ENCODE measurements around the gene PCDH8. TPM values are rescaled to one million over a fixed set of nuclear protein-coding genes. Genes with fewer than 3 reads are reported as not detected.

The PCDH8 gene
- total RNA-seq, 1 experiment from 2014 or later, result not detected

DNA sequence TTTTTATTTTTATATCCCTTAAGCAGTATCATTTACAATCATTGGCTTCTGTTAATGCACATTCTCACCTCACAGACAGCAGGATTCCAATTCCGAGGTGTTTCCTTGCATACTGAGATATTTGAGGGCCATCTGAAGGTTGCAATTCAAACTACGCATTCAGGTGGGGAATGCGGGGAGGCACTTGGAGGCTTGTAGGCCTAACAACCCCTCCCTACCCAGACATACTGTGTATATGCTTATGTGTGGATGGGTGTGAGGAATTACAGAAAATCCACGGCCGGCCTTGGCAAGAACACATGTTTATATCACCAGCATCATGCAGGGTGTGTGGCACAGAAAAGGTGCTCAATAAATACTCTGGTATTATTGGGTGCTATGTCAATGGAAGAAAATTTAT lies 43.3 kb upstream of the PCDH8 start:
- TF ChIP-seq, protein P1, sequence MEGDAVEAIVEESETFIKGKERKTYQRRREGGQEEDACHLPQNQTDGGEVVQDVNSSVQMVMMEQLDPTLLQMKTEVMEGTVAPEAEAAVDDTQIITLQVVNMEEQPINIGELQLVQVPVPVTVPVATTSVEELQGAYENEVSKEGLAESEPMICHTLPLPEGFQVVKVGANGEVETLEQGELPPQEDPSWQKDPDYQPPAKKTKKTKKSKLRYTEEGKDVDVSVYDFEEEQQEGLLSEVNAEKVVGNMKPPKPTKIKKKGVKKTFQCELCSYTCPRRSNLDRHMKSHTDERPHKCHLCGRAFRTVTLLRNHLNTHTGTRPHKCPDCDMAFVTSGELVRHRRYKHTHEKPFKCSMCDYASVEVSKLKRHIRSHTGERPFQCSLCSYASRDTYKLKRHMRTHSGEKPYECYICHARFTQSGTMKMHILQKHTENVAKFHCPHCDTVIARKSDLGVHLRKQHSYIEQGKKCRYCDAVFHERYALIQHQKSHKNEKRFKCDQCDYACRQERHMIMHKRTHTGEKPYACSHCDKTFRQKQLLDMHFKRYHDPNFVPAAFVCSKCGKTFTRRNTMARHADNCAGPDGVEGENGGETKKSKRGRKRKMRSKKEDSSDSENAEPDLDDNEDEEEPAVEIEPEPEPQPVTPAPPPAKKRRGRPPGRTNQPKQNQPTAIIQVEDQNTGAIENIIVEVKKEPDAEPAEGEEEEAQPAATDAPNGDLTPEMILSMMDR (IDR thresholded peaks at IDR 0.05; ENCODE audit: unreplicated experiment), result no peak
- CTCF ChIA-PET, result no interaction called here
- Mint-ChIP-seq H3K9me3 (ENCODE audit: low read depth, unreplicated experiment) (no peaks in the 10 kb centered on the region), H3K4me3 (ENCODE audit: low read depth, unreplicated experiment) (no peak overlapping the region), H3K36me3 (ENCODE audit: insufficient read depth, unreplicated experiment) (no peaks in the 10 kb centered on the region), H3K4me1 (ENCODE audit: low read depth, unreplicated experiment) (no peaks in the 10 kb centered on the region), H3K27ac (ENCODE audit: unreplicated experiment) (no peak overlapping the region), H3K27me3 (ENCODE audit: unreplicated experiment) (peaks cover 68% of the 10 kb centered on the region)
- intact Hi-C loops (cut with micrococcal nuclease; ENCODE audit: unreplicated experiment), result no loop called here
- DNase-seq, result no peak
- no TSS peak for BruUV-seq (replicated peaks)

DNA sequence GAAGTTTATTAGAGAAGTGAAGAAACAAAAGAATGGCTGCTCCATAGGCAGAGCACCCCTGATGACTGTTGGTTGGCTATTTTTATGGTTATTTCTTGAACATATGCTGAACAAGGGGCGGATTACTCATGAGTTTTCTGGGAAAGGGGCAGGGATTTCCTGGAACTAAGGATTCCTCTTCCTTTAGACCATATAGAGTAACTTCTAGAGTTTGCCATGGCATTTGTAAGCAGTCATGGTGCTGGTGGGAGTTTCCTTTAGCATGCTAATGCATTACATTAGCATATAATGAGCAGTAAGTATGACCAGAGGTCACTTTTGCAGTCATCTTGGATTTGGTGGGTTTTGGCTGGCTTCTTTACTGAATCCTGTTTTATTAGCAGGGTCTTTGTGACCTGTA lies 38.7 kb upstream of the PCDH8 start:
- no peak overlapping the region for H3K27ac Mint-ChIP-seq (ENCODE audit: unreplicated experiment)
- H3K4me3 Mint-ChIP-seq (ENCODE audit: low read depth, unreplicated experiment), result no peak overlapping the region
- TF ChIP-seq, protein P1 (IDR thresholded peaks at IDR 0.05; ENCODE audit: unreplicated experiment), result no peak
- no peaks in the 10 kb centered on the region for H3K4me1 Mint-ChIP-seq (ENCODE audit: low read depth, unreplicated experiment)
- no peaks in the 10 kb centered on the region for H3K36me3 Mint-ChIP-seq (ENCODE audit: insufficient read depth, unreplicated experiment)
- intact Hi-C loops (cut with micrococcal nuclease; ENCODE audit: unreplicated experiment), result no loop called here
- peaks cover 54% of the 10 kb centered on the region for H3K27me3 Mint-ChIP-seq (ENCODE audit: unreplicated experiment)
- DNase-seq, result no peak
- H3K9me3 Mint-ChIP-seq (ENCODE audit: low read depth, unreplicated experiment), result peaks cover 4% of the 10 kb centered on the region
- CTCF ChIA-PET, result no interaction called here
- no TSS peak for BruUV-seq (replicated peaks)

DNA sequence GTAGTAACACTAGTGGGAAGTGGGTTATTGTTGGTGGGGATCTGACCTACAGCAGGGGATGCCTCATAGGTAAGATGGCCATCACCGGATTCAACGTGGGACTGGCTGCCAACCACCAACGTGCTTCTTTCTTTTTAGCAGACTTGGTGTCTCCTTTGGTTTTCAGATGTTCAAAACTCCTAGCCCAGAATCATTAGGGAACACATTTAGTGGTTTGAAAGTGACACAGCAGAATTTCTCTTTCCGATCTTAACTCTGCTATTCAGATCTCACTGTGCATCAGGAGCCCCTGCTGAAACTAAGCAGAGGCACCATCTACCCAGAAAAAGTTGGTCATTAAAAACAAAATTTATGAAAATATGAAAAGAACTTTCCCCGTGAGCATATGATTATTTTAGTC lies 36.7 kb upstream of the PCDH8 start:
- H3K27ac Mint-ChIP-seq (ENCODE audit: unreplicated experiment), result no peak overlapping the region
- peaks cover 4% of the 10 kb centered on the region for H3K9me3 Mint-ChIP-seq (ENCODE audit: low read depth, unreplicated experiment)
- TF ChIP-seq, protein P1 (IDR thresholded peaks at IDR 0.05; ENCODE audit: unreplicated experiment), result no peak
- H3K36me3 Mint-ChIP-seq (ENCODE audit: insufficient read depth, unreplicated experiment), result no peaks in the 10 kb centered on the region
- H3K27me3 Mint-ChIP-seq (ENCODE audit: unreplicated experiment), result peaks cover 54% of the 10 kb centered on the region
- no peaks in the 10 kb centered on the region for H3K4me1 Mint-ChIP-seq (ENCODE audit: low read depth, unreplicated experiment)
- no TSS peak for BruUV-seq (replicated peaks)
- CTCF ChIA-PET, result no interaction called here
- no peak for DNase-seq
- intact Hi-C loops (cut with micrococcal nuclease; ENCODE audit: unreplicated experiment), result no loop called here
- no peak overlapping the region for H3K4me3 Mint-ChIP-seq (ENCODE audit: low read depth, unreplicated experiment)

DNA sequence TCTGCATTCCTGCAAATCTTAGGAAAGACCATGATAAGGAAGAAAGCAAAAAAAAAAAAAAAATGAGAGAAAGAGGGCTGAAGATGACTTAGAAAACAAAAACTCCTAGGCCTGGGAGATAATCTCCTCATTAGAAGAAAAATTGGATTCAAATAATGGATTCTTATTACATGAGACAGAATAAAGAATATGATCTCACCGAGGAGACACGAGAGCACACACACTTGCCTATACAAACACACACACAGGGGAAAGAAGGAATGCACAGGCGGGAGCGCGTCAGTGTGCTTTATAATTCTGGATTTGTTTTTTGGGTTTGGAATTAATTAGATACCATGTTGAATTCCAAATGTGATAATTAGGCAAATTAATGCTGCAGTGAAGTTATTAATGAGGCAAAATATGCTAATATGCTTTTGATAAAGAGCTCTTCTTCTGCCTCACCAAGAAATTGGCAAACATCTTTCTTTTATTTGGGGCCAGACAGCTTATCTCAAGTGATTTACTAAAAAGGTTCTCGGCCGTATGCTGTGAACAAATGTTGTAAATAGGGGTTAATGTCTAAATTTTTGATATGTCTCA lies 36.1 kb upstream of the PCDH8 start:
- intact Hi-C loops (cut with micrococcal nuclease; ENCODE audit: unreplicated experiment), result no loop called here
- Mint-ChIP-seq H3K4me3 (ENCODE audit: low read depth, unreplicated experiment) (no peak overlapping the region), H3K27ac (ENCODE audit: unreplicated experiment) (no peak overlapping the region), H3K36me3 (ENCODE audit: insufficient read depth, unreplicated experiment) (no peaks in the 10 kb centered on the region), H3K4me1 (ENCODE audit: low read depth, unreplicated experiment) (no peaks in the 10 kb centered on the region), H3K27me3 (ENCODE audit: unreplicated experiment) (peaks cover 60% of the 10 kb centered on the region), H3K9me3 (ENCODE audit: low read depth, unreplicated experiment) (peaks cover 4% of the 10 kb centered on the region)
- CTCF ChIA-PET, result no interaction called here
- no peak for DNase-seq
- TF ChIP-seq, protein P1 (IDR thresholded peaks at IDR 0.05; ENCODE audit: unreplicated experiment), result no peak
- BruUV-seq (replicated peaks), result no TSS peak

Measured in Calu3 (cell line).